HPDE6-E6E7 (cell line): ENCODE results near the gene CDC42BPB.
"Not testable (repeated sequence)": the region's sequence is repeated elsewhere in the genome, so short reads cannot be mapped to it uniquely, and the experiment has no call there.

Experiments
- DNase-seq: peaks from one replicate; pipeline ENCODE4 v3.0.0; 2011; ENCODE audit warnings: missing footprints; ENCODE audit errors: extremely low spot score

CDC42BPB gene

DNA sequence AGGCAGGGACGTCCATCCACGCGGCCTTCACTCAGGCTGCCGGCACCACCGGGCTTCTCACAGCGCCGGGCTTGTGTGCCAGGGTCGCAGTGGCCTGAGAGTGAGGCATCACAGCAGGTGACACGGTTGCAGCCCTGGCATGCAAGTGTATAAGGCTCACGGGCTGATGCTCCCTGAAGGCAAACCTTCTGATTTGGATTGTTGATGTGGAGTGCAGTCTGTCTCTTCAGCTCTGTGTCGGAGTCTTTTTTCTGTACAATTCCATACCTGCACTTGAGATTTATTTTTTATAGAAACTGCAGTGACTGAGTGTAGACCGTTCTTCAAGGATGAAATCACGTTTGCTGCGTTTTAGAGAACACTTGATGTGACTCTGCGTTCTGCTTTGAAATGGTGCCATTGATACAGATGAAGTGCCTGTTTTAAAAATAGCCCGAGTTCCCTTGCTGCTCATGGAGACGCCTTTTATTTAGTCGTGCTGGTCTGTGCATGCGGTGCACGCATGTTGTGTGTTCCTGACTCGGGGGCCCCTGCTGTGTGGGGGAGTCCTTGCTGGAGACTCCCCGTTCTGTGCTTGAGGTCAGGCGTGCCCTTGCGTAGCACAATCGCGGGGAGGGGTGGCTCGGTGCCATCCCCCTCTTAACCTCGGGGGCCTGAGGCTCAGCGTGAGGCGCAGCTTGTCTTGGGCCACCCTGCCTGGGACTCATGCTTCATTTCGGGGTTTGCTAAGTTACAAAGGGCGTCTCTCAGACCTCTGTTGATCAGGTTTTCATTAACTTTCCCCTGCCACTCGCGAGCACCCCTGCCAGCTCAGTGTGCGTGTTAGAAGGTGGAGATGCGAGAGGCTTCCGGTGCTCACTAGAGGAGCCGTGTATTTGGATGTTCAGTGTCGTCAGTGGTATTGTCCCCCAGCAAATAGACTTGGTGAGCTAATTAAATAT, 156.4 kb downstream of the CDC42BPB start:
- no peak for DNase-seq

DNA sequence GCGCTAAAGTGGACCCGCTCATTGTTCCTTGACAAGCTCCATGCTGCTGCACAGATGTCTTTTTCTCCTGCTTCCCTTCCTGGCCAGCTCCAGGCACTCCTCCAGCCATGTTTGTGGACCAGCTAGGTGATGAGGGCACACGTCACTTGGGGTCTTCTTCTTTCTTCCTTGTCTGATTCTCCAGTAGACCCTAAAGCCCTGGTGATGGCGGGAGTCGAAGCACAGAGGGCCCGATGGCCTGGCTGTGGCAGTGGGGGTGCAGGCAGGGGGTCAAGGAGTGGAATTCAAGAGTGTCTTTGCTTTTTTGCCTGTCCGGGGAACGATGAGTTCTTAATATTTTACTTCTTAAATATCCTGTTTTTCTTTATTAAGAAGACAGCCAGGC, 157.8 kb downstream of the CDC42BPB start:
- DNase-seq: no peak

DNA sequence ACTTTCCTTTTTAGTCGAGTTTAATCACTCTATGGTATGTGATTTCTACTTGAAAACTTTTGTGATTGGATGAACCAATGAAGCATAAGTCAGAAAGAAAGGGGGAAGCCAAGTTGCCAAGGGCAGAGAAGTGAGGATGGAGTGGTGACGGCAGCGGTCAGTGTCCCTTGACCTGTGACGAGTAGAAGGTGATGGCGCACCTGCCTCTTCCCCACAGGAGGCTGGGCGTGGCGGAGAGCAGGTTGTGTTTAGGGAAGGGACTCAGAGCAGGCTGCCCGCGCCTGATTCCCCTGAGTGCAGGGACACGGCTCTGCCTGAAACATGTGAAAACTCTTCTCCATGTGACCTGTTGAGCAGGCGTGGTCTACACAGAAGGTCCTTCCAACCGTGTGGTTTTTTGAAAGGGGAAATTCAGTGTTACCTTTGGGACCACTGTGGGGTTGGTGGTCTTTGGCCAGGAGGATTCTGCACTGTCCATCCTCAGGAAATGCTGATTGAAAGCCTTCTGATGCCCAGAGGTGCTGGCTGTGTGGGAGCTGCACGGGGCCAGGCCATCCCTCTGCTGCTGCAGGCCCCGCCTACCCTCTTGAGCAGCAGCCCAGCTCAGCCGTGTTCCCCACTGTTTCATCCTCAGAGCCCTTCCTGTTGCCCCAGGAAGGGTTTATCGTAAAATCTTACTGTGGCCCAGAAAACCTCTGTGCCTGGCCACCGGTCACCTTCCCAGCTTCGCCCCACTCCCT, 158.4 kb downstream of the CDC42BPB start:
- no peak for DNase-seq

DNA sequence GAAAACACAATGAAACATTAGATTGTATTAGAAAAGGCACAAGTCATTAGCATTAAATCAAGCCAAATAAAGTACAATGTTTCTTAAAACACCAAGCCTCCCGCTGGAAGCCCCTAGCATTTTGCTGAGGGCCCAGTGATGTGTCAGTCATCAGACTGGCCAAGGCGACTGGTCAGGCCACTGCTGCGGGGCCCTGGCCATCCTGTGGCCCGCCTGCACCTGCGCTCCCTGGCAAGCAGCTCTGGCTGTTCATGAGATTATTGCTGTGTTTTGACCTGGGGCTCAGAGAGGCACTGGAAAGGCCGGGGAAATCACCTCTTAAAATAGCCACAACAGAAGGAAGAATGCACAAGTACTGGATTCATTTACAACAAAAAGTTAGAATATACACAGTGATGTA, 159.1 kb downstream of the CDC42BPB start:
- DNase-seq: no peak

DNA sequence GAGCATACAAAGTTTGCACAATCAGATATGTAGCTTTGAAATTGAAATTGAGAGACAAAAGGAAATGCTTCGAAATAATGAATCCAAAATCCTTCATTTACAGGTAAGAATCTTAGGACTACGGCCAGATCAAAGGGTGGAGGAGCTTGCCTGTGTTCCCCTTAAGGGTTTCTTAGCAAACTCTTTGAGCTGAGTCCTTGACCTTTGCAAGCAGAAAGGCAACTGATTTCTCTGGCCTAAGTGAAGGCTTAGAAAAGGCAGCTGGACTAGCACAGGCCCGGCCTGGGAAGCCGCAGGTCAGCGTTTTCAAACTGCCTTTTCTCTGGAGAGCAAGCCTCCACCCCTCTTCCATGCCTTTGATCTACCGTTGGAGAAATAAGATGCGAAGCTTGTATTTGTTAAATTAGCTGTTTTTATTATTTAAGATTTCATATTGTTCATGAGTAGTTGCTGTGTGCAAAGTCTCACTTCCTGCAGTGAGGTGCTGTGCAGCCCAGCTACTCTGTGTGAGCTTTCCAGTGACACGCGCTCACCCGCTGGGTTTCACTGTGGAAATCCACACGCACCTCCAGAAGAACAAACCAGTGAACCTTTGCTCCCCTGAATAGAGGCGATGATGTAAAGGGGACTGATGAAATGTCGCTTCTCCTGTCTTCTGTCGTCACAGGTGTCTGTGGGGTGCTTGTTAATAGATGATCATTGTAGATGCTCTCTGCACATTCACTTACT, 159.9 kb downstream of the CDC42BPB start:
- DNase-seq: no peak

DNA sequence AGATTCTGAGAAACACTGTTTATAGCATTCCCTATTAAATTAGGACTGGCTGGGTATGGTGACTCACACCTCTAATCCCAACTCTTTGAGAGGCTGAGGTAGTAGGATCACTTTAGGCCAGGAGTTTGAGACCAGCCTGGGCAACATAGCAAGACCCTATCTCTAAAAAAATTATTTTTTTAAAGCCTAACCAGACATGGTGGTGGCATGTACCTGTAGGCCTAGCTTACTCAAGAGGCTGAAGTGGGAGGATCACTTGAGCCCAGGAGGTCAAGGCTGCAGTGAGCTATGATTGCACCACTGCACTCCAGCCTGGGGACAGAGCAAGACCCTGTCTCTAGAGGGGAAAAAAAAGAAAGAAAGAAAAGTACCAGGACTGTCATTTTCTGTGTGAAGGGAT, 160.6 kb downstream of the CDC42BPB start:
- DNase-seq: not testable (repeated sequence)

DNA sequence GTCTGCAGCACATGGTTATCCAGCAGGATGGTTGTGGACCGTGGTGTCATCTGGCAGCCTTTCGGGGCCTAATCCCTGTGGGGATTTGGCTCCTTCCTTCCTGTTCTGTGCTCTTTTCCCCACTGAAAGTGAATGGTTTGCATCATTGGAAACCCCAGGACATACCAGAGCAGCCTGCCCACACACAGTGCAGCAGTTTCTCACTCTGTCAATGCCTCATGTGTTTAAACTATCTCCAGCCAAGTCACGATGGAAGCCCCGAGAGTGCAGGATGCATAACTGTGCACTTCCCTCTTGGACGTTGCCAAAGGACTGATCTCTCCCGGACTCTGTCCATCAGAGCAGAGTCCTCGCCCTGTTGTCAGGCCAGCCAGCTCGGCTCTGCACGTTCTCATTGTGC, 163.9 kb downstream of the CDC42BPB start:
- no peak for DNase-seq

DNA sequence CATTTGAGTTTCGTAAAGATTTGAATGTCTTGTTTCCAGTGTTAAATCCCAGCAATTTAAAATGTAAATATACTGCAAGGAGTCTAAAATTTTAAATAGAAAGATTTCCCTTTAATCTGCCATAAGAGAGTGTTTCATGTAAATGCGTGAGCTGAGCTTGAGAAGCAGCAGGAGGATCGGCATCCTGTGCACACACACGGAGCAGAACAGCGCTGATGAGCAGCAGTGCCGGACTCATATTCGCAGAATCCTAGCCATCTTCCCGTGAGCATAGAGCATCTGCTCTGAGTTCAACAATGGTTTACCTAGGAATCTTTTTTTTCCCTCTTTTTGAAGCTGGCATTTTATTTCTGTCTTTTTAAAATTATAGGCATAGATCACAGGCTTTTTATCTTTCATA, 164.7 kb downstream of the CDC42BPB start:
- DNase-seq: no peak

DNA sequence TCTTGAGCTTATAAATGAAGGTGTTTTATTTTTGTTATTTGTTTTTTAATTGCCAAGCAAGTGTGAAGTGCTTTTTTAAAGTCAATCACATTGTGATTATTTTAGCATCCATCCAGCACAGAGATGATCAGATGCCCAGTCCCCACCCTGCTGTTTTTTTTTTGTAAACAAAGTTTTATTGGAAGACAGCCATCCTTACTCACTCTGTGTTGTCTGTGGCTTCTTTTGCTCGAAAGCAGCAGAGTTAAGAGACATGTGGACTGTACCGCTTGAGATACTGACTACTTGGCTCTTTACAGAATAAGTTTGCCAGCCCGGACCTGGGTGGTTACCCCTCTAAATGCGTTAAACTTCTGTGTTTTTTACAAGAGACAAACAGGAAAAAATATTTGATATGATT, 165.8 kb downstream of the CDC42BPB start:
- no peak for DNase-seq

DNA sequence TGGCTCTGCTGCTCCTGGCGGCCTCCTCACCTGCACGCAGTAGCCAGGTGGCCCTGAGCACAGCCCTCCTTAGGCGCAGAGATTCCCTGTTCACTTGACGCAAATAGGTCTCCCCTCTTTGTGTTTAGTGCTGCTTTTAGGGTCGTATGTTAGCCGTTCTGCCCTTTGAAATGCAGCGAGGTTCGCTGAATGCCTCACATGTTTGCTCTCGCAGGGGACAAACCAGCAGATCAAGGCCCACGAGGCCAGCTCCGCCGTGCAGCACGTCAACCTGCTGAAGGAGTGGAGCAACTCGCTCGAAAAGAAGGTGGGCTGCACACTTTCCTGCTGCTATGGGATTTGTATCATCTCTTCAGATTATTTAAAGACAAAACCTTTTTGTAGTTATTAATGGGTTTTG, 166.2 kb downstream of the CDC42BPB start:
- DNase-seq: no peak

DNA sequence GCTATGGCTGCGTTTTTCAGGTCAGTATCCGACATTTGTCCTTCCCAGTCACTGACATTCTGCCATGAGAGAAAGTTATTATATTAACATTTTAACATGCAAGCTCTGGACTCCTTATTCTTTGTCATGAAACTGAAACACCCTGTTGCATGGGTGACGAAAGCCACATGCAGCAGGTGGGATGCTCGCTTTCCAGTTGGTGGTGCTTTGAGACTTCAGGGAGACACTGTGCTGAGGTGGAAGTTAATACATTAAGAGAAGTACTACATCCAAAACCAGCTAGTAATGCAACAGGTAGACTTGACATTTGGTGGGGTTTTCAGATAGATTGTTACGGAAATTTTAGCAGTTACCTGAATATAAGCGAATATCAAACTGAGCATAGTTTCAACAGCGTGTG, 167.7 kb downstream of the CDC42BPB start:
- no peak for DNase-seq

DNA sequence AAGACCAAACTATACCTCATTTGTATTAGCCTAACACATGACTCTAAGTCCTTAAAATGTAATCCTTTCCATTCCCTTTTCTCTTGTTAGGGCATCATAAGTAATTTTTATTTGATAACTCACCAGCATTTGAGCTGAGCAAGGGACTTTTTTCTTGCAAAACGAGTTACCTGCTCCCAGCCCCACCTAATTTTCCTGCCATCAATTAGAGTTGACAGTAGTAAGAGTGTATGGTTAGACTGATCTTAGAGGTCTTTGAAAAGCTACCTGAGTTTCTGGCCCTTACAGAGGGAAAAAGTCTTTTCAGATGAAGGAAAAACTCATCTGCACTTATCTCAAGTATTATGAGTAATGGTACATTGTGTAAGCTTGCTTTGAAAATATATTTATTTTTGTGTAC, 168.6 kb downstream of the CDC42BPB start:
- DNase-seq: no peak

DNA sequence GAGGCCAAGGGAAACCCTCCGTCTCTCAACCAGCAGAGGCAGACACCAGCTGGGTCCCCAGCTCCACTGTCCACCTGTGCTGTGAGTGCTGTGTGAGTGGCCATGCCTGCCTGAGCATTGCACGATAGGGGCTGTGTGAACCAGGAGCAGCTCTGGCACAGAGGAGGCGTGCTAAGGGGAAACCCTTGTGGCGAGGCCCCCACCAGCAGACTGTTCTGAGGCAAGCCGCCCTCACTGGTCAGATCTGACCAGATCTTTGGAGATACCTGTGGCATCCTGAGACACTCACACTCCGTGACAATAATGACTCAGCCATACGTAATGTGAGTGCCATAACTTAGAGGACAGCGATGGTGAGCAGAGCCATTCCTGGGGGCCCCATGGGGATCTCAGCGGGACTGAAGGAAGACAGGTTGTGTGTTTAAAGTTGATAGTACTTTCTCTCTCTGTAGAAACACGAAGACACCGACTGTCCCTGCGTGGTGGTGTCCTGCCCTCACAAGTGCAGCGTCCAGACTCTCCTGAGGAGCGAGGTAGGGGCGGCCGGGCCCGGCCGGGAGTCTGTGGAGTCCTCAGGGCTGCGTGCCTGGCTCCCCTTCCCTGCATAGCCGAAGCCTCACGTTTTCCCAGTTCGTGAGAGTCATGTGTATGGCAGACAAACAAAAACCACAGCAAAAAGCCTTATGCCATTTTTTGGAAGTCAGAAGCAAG, 171.5 kb downstream of the CDC42BPB start:
- DNase-seq: no peak

DNA sequence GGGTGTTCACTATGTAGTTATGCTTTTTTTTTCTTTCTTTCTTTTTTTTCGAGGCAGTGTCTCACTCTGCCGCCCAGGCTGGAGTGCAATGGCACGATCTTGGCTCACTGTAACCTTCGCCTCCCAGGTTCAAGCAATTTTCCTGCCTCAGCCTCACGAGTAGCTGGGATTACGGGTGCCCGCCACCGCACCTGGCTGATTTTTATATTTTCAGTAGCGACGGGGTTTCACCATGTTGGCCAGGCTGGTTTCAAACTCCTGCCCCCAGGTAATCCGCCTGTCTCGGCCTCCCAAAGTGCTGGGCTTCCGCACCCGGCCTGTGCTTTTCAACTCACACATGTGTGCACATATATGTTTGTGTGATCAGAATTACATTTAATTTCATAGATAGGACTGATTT, 173.8 kb downstream of the CDC42BPB start:
- DNase-seq: no peak

DNA sequence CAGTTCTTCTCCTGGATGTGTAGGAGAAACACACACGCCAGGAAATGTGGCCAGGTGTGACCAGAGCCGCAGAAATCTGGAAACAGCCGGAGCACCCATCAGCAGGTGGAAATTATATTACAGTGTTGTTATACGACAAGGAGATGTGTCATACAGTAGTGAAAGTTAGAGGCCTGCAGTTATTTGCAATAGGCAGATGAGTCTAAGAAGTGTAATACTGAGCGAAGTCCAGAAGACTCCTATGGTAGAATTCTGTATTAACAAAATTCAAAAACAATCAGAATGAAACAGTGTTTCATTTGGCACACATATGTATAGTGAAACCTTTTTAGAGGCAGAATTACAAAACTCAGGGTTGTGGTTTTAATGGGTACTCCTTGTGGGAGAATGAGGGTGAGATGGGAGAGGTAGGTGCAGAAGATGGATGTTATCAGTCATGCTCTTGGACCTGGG, 174.2 kb downstream of the CDC42BPB start:
- no peak for DNase-seq
